Endothelial cell (in vitro differentiated cells): ENCODE measurements around the gene ZFR2. TPM values are rescaled to one million over a fixed set of nuclear protein-coding genes. Genes with fewer than 3 reads are reported as not detected.
"Not testable (repeated sequence)": the region's sequence is repeated elsewhere in the genome, so short reads cannot be mapped to it uniquely, and the experiment has no call there.

Experiments used
- DNase-seq: peaks from one replicate; pipeline ENCODE4 v3.0.0; 2021; ENCODE audit warnings: low spot score
- H3K27ac Mint-ChIP-seq: one replicate; pipeline ENCODE4 v1.8.0; 2021; ENCODE audit warnings: mixed read lengths, inconsistent platforms; ENCODE audit not compliant: unreplicated experiment
- H3K27me3 Mint-ChIP-seq: one replicate; pipeline ENCODE4 v1.8.0; 2021; ENCODE audit warnings: mild to moderate bottlenecking, moderate library complexity, mixed read lengths, inconsistent platforms; ENCODE audit not compliant: unreplicated experiment
- H3K36me3 Mint-ChIP-seq: one replicate; pipeline ENCODE4 v1.8.0; 2021; ENCODE audit warnings: mild to moderate bottlenecking, low read depth, mixed read lengths, inconsistent platforms; ENCODE audit not compliant: unreplicated experiment
- H3K4me1 Mint-ChIP-seq: one replicate; pipeline ENCODE4 v1.8.0; 2021; ENCODE audit warnings: mild to moderate bottlenecking, mixed read lengths, inconsistent platforms; ENCODE audit not compliant: unreplicated experiment
- H3K4me3 Mint-ChIP-seq: one replicate; pipeline ENCODE4 v1.8.0; 2021; ENCODE audit warnings: mild to moderate bottlenecking, mixed read lengths, inconsistent platforms; ENCODE audit not compliant: unreplicated experiment
- H3K9me3 Mint-ChIP-seq: one replicate; pipeline ENCODE4 v1.8.0; 2021; ENCODE audit warnings: mixed read lengths, inconsistent platforms; ENCODE audit not compliant: unreplicated experiment
- total RNA-seq: library from RNA; stranded (reverse); fragmentation: NEBNext Ultra II Directional; extraction: Animal tissue kit (Norgen Biotek cat#: 25700); gene quantifications from one replicate; pipeline ENCODE4 v1.2.1, GENCODE V29; 2021; ENCODE audit not compliant: unreplicated experiment
- TF ChIP-seq, protein P1 (sequence below): fragments of 200-600 bp; sonication (generic); IDR thresholded peaks from one replicate; pipeline ENCODE4 v1.5.0; 2021; ENCODE audit warnings: antibody characterized with exemption; ENCODE audit not compliant: unreplicated experiment

ZFR2 gene
- total RNA-seq, 1 donor from 2014 or later = 1.8 TPM

DNA sequence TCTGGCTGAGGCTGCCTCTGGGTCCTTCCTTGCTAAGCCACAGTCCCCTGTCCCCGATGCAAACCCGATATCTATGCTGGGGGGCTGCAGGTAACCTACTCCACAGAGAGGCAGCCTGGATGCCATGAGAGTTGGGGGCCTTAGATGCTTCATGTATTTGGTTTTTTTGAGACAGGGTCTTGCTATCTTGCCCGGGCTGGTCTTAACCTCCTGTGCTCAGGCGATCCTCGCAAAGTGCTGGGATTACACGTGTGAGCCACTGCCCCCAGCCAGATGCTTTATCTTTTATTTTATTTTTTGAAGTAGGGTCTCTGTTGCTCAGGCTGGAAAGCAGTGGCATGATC is 13.2 kb upstream of the ZFR2 start:
- DNase-seq = no peak
- peak overlapping the region; percentile 51 for H3K4me3 Mint-ChIP-seq
- no peaks in the 10 kb centered on the region for H3K36me3 Mint-ChIP-seq
- no peak overlapping the region for H3K27ac Mint-ChIP-seq
- peaks cover 13% of the 10 kb centered on the region for H3K4me1 Mint-ChIP-seq
- H3K9me3 Mint-ChIP-seq = no peaks in the 10 kb centered on the region
- H3K27me3 Mint-ChIP-seq = peaks cover 15% of the 10 kb centered on the region
- TF ChIP-seq, protein P1, sequence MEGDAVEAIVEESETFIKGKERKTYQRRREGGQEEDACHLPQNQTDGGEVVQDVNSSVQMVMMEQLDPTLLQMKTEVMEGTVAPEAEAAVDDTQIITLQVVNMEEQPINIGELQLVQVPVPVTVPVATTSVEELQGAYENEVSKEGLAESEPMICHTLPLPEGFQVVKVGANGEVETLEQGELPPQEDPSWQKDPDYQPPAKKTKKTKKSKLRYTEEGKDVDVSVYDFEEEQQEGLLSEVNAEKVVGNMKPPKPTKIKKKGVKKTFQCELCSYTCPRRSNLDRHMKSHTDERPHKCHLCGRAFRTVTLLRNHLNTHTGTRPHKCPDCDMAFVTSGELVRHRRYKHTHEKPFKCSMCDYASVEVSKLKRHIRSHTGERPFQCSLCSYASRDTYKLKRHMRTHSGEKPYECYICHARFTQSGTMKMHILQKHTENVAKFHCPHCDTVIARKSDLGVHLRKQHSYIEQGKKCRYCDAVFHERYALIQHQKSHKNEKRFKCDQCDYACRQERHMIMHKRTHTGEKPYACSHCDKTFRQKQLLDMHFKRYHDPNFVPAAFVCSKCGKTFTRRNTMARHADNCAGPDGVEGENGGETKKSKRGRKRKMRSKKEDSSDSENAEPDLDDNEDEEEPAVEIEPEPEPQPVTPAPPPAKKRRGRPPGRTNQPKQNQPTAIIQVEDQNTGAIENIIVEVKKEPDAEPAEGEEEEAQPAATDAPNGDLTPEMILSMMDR = no peak

DNA sequence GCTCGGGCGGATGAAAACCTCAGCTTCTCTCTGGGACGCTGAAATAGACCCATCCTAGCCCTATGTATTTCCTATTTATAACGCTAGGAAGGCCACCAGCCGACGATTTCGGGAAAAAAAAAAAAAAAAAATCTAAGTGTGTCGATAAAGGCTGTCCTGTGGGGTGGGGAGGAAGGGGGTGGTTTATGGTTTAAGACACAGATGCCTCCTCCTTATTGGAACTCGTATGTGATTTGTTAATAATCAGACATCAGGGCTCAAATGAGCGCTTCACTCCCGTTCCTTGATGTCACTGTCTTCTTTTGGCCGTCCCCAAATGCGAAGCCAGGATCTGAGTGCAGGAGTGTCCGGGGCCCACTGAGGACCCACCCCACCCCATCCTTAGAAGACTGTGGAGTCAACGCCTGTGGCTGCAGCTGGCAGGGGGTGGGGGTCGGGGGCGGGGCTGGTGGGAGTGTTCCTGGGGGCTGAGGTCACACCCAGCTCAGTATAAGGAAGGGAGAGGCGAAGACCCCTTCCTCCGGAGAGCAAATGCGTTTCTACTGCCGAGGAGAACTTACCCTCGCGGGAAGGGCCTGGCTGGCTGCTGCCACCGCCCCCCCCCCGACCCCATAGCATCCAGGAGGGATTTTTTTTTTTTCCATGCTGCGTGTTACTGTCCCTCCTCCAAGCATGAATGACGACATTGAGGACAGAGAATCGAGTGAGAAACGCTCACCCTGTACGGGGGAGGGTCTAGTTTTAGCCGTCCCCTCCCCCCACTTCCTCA is 12.6 kb upstream of the ZFR2 start:
- Mint-ChIP-seq H3K9me3 (no peaks in the 10 kb centered on the region), H3K36me3 (no peaks in the 10 kb centered on the region), H3K4me1 (peaks cover 13% of the 10 kb centered on the region), H3K27me3 (peaks cover 15% of the 10 kb centered on the region), H3K27ac (no peak overlapping the region), H3K4me3 (no peak overlapping the region)
- TF ChIP-seq, protein P1 = no peak
- DNase-seq = no peak

DNA sequence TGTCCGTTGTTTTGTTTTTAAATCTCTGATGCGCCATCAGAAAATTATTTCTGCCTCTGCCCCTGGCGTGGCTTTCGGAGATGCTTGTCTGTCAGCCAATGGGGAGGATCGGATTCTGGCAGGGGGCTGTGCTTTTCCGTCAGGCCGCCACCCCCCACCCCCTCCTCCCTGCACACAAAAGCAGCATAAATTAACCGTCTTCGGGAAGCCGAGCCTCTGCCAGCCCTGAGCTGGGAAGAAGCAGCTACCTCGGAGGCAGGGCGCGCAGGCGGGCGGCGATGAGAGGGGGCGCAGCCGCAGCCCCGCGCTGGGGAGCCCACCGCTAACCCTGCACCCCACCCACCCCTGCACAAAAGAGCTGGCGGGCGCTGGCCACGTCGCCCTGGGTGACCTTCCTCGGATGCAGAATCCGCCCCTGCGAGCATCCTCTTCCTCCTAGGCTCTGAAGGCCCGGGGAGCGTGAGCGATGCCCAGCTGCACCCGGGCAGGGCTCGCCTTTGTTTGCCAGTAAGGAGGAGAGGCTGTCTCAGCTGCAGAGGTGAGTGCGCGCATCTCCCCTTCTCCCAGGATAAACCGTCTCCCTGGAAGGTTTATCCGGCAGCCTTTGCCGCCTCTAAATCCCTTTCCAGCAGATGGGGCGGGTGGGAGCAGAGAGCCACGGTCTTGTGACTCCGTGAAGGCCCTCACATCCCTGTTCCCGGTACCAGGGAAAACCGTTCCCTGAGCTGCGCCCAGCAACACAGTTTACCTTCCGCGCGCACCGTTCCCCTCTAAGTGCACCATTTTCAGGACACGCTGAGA is 11.8 kb upstream of the ZFR2 start, which contains the start of gene ATCAY:
ATCAY (plus strand) TSS at position 215 of the 801 bp plus-strand sequence. CDS start 5,083 bp downstream, outside the sequence.
- Mint-ChIP-seq H3K4me1 (peaks cover 13% of the 10 kb centered on the region), H3K36me3 (no peaks in the 10 kb centered on the region), H3K27me3 (peaks cover 15% of the 10 kb centered on the region), H3K9me3 (no peaks in the 10 kb centered on the region), H3K27ac (no peak within 1 kb of the TSS), H3K4me3 (no peak within 1 kb of the TSS)
- DNase-seq = no peak
- TF ChIP-seq, protein P1 = no peak

DNA sequence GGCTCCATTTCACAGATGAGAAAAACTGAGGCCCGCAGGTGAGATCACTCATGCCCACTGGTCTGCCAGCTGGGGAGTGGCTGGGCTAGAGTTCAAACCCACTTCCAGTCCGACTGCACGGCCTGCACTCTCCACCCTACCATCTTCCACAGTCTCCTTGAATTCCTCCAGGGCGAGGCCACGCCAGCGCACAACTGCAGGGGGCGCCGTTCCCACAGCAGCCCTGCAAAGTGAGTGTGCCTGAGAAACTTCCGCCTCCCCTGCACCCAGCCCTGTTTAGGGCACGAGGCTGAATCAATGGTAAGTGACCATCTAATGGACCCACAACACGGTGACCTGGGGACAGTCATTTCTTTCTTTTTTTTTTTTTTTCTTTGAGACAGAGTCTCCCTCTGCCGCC is 10.8 kb upstream of the ZFR2 start:
- no peak overlapping the region for H3K4me3 Mint-ChIP-seq
- H3K9me3 Mint-ChIP-seq = no peaks in the 10 kb centered on the region
- H3K27ac Mint-ChIP-seq = no peak overlapping the region
- H3K4me1 Mint-ChIP-seq = peaks cover 13% of the 10 kb centered on the region
- DNase-seq = no peak
- TF ChIP-seq, protein P1 = peak; percentile 61
- H3K27me3 Mint-ChIP-seq = peaks cover 15% of the 10 kb centered on the region
- no peaks in the 10 kb centered on the region for H3K36me3 Mint-ChIP-seq

DNA sequence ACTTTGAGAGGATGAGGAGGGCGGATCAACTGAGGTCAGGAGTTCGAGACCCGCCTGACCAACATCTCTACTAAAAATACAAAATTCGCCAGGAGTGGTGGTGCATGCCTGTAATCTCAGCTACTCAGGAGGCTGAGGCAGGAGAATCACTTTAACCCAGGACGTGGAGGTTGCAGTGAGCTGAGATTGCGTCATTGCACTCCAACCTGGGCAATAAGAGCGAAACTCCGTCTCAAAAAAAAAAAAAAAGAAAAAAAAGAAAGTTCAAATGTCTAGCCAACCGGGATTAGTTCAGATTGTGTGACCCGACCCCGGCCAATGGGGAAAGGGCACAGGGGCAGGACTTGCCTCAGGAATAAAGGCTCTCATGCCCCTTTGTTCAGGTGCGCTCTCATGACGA is 5.9 kb upstream of the ZFR2 start:
- not testable (repeated sequence) for H3K4me1 Mint-ChIP-seq, H3K27ac Mint-ChIP-seq, H3K36me3 Mint-ChIP-seq, H3K9me3 Mint-ChIP-seq, H3K4me3 Mint-ChIP-seq, DNase-seq, H3K27me3 Mint-ChIP-seq
